DND-41 (cell line): ENCODE data around the gene TJP3.
A peak's percentile ranks its signal among the peaks of the same experiment; 100 is the strongest.

Experiments
- ATAC-seq: fragments of 200-7000 bp; cut with Tn5 transposase; 3 replicates; pipeline ENCODE4 v1.9.1; 2021; ENCODE audit warnings: low read depth; ENCODE audit not compliant: insufficient read depth
- DNase-seq: peaks from one replicate; pipeline ENCODE4 v3.0.0-alpha.2; 2020
- H2AFZ ChIP-seq: 2 replicates; pipeline ENCODE4 v1.6.0; 2012; ENCODE audit warnings: low read depth, low read length
- H3K27ac ChIP-seq: 2 replicates; pipeline ENCODE4 v1.5.1; 2012; ENCODE audit warnings: low read length, inconsistent platforms
- H3K27me3 ChIP-seq: fragments of 200-600 bp; sonication (generic); 2 replicates; pipeline ENCODE4 v1.6.0; 2012; ENCODE audit warnings: low read length, mild to moderate bottlenecking, inconsistent platforms; ENCODE audit not compliant: insufficient read depth, poor library complexity
- H3K36me3 ChIP-seq: 2 replicates; pipeline ENCODE4 v1.5.1; 2012; ENCODE audit warnings: low read length, inconsistent platforms; ENCODE audit not compliant: insufficient read depth
- H3K4me1 ChIP-seq: 2 replicates; pipeline ENCODE4 v1.5.1; 2012; ENCODE audit warnings: mild to moderate bottlenecking, low read length; ENCODE audit not compliant: insufficient read depth
- H3K4me2 ChIP-seq: 2 replicates; pipeline ENCODE4 v1.6.0; 2012; ENCODE audit warnings: mild to moderate bottlenecking, moderate library complexity, low read length, inconsistent platforms; ENCODE audit not compliant: insufficient read depth
- H3K4me3 ChIP-seq, 2 experiments: fragments of 200-600 bp in 1 of 2; shearing (Covaris generic) in 1 of 2; 2 replicates each; pipeline ENCODE4 v1.5.1; 2012 to 2016; ENCODE audit warnings: inconsistent platforms in 2 of 2, low read length in 2 of 2, mild to moderate bottlenecking in 2 of 2, low read depth in 1 of 2, moderate library complexity in 1 of 2
- H3K79me2 ChIP-seq: 2 replicates; pipeline ENCODE4 v1.6.0; 2012; ENCODE audit warnings: low read length, inconsistent platforms; ENCODE audit not compliant: insufficient read depth
- H3K9ac ChIP-seq: 2 replicates; pipeline ENCODE4 v1.6.0; 2012; ENCODE audit warnings: low read depth, mild to moderate bottlenecking, inconsistent platforms, low read length, moderate library complexity
- H3K9me3 ChIP-seq: 2 replicates; pipeline ENCODE4 v1.5.1; 2012; ENCODE audit warnings: low read length, moderate library complexity, mild to moderate bottlenecking, inconsistent platforms; ENCODE audit not compliant: insufficient read depth, severe bottlenecking
- H4K20me1 ChIP-seq: 2 replicates; pipeline ENCODE4 v1.6.0; 2012; ENCODE audit warnings: low read length; ENCODE audit not compliant: insufficient read depth
- EZH2 ChIP-seq: IDR thresholded peaks from 3 replicates; pipeline ENCODE4 v1.6.1; 2012; ENCODE audit warnings: borderline replicate concordance, low read depth, mild to moderate bottlenecking, moderate library complexity, low read length, inconsistent platforms; ENCODE audit not compliant: severe bottlenecking
- TF ChIP-seq, protein P1 (sequence below): IDR thresholded peaks from 2 replicates; pipeline ENCODE4 v1.5.1; 2012; ENCODE audit warnings: borderline replicate concordance, low read length, moderate library complexity, mild to moderate bottlenecking; ENCODE audit not compliant: poor library complexity, severe bottlenecking; ENCODE audit errors: extremely low read depth

Gene TJP3

DNA sequence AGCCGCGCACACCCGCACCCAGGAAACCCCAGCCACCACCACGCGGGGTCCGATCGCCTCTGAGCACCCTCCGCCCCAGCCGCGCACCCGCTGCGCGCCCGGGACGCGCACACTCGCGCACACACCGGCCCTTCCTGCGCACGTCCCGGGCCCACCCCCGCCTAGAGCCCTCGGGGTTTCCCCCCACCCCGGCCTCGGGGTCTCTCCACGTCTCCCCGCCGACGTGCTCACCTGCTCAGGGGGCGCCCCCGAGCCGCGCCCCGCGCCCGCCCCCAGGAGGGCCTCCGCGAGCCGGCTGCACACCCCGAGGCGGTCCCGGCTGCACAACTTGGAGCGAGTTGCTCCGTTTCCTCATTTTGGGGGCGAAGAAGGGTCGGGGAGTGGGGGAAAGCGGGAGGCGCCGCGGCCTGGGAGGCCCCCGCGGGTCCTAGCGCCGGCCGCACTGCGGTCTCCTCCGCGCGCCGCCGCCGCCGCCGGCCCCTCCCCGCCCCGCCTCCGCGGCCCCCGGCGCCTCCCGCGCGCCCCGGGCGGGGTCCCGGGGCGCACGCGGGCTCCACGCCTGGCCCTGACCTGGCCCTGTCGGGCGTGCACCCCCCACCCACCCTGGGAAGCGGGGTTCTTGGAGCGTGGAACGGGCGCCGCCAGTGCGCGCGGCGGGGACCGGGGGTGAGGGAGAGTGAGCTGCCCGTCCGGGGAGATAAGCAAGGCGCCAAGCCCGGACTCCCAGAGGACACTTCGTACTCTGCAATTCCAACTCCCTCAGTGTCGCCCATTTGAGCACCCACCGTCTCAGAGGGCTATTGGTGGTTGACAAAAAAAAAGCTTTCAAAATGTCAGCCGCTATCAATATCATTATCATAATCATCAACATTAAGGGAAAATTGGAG is 78.0 kb downstream of the TJP3 start, which contains the start of gene MATK:
Gene MATK, minus strand, starts transcription at position 444 of the 887 bp plus-strand sequence. CDS start 1,246 bp downstream, outside the sequence.
- Histone ChIP-seq H3K9me3 (peaks cover 17% of the 10 kb centered on the region), H3K36me3 (no peaks in the 10 kb centered on the region), H3K9ac (peak within 1 kb of the TSS; percentile 57), H3K79me2 (no peaks in the 10 kb centered on the region), H3K4me3 (peak within 1 kb of the TSS; percentile 21 to 61; a peak in 3 of 4 replicates), H2AFZ (peak within 1 kb of the TSS; percentile 58), H3K27ac (no peak within 1 kb of the TSS), H3K4me2 (peak within 1 kb of the TSS; percentile 66), H4K20me1 (0 out of 2 replicates have a peak, but pooled peaks cover 5% of the 10 kb centered on the region), H3K27me3 (peaks cover 19% of the 10 kb centered on the region), H3K4me1 (peaks cover 8% of the 10 kb centered on the region)
- ATAC-seq: peak; percentile 67
- DNase-seq: peak; percentile 51
- TF ChIP-seq, protein P1, sequence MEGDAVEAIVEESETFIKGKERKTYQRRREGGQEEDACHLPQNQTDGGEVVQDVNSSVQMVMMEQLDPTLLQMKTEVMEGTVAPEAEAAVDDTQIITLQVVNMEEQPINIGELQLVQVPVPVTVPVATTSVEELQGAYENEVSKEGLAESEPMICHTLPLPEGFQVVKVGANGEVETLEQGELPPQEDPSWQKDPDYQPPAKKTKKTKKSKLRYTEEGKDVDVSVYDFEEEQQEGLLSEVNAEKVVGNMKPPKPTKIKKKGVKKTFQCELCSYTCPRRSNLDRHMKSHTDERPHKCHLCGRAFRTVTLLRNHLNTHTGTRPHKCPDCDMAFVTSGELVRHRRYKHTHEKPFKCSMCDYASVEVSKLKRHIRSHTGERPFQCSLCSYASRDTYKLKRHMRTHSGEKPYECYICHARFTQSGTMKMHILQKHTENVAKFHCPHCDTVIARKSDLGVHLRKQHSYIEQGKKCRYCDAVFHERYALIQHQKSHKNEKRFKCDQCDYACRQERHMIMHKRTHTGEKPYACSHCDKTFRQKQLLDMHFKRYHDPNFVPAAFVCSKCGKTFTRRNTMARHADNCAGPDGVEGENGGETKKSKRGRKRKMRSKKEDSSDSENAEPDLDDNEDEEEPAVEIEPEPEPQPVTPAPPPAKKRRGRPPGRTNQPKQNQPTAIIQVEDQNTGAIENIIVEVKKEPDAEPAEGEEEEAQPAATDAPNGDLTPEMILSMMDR: no peak
- no peak for TF ChIP-seq EZH2

DNA sequence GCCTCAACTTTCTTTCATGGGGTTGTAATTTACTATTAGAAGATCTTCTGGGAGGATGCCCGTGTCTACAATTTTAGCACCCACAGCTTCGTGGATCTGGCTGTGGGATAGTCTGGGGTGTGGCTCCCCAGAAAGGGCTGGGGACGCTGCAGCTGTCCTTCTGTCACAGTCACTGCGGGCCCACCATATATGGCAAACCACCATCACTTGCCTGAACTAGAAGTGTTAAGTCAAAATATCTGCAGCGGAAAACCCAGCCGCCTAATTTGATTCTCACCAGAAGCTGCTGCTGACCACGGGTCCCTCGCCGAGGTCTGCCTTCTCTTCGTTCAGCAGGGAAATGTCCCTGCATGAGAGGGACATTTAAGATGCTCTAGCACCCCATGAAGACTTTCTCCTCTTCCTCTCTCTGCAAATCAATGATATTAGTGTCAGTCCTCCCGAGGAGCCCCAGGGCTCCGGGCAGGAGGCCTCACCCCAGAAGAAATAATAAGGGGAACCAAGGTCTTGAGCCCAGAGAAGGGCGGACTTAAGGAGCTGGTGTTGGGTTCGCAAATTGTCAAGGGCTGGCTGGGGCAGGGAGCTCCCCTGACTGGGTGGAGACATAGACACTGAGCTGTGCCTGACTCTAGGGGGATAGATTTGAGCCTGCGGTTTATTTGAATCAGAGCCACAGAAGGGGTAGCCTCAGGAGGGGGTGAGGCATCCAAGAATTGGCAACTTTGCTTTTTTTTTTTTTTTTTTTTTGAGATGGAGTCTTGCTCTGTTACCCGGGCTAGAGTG is 81.0 kb downstream of the TJP3 start:
- Histone ChIP-seq H3K9me3 (no peaks in the 10 kb centered on the region), H3K27ac (no peak overlapping the region), H2AFZ (no peak overlapping the region), H3K27me3 (peaks cover 19% of the 10 kb centered on the region), H3K9ac (no peak overlapping the region), H3K79me2 (no peaks in the 10 kb centered on the region), H3K36me3 (no peaks in the 10 kb centered on the region), H3K4me3 (no peak overlapping the region), H3K4me2 (no peak overlapping the region), H3K4me1 (peaks cover 8% of the 10 kb centered on the region), H4K20me1 (0 out of 2 replicates have a peak, but pooled peaks cover 5% of the 10 kb centered on the region)
- ATAC-seq (no peak; the same call in 2 of the 3 replicates), DNase-seq (no peak)
- TF ChIP-seq, protein P1: no peak
- no peak for TF ChIP-seq EZH2

DNA sequence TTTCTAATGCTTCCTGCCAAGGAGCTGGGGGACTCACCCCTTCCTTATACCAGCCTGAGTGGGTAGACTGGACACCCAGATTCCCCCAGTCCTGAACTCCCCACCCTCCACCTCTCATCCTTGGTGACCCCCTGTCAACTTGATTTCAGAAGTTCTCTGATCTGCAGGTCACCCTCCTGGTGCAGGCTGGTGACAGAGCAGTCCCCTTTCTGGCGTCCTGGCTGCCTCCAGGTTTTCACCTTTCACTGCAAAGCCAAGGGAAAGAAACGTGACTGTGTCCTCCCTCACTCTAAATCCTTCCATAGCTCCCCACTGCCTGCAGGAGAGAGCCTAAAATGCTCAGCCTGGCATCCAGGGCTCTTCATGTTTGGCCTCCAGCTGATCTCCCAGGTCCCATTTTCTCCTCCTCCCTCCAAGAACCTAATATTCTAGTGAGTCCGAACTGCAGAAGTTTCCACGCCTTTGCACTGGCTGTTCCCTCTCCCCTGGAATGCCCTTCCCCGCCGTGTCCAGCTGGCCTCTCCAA is 82.1 kb downstream of the TJP3 start:
- no peak overlapping the region for H3K4me3 ChIP-seq
- H3K27ac ChIP-seq: no peak overlapping the region
- H2AFZ ChIP-seq: no peak overlapping the region
- no peaks in the 10 kb centered on the region for H3K9me3 ChIP-seq
- DNase-seq (no peak), ATAC-seq (no peak)
- H3K4me1 ChIP-seq: peaks cover 6% of the 10 kb centered on the region
- no peak overlapping the region for H3K4me2 ChIP-seq
- TF ChIP-seq, protein P1: no peak
- TF ChIP-seq EZH2: no peak
- H3K79me2 ChIP-seq: no peaks in the 10 kb centered on the region
- peaks cover 13% of the 10 kb centered on the region for H3K27me3 ChIP-seq
- no peak overlapping the region for H3K9ac ChIP-seq
- H4K20me1 ChIP-seq: 0 out of 2 replicates have a peak, but pooled peaks cover 3% of the 10 kb centered on the region
- H3K36me3 ChIP-seq: no peaks in the 10 kb centered on the region
